ENCODE data around the gene SEC16A. TPM values are rescaled to one million over a fixed set of nuclear protein-coding genes. Genes with fewer than 3 reads are reported as not detected.

Gene SEC16A
- total and polyA plus RNA-seq, 2 experiments from 2014 or later = 42.0 to 42.7 TPM

DNA sequence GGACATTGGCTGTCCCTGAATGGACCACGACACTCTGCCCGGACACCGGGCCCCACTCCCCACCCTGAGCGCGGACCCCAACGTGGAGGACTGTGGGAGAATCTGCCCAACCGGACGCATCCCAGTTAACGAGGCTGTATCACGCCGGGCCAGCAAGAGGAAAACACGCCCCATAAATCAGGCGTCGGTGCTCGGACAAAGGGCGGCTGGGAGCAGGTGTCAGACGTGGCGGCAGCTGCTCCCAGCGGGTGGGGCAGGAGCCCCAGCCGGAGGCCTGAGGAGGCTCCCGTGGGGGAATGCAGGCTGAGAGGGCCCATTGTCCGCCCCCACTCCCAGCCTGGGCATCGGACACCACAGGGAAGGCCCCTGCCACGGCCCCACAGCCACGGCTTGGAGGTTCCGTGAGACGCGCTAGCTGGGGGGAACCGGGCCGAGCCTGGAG, 43.8 kb upstream of the SEC16A start:
- DNase-seq (ENCODE audit: low spot score) = peak; percentile 71
- Histone ChIP-seq H3K4me1 (ENCODE audit: insufficient read depth) (peaks cover 15% of the 10 kb centered on the region), H3K4me2 (peak overlapping the region; percentile 37), H3K36me3 (replicated peaks; ENCODE audit: insufficient read depth, low read depth) (no peaks in the 10 kb centered on the region), H3K9me3 (ENCODE audit: low read depth) (no peaks in the 10 kb centered on the region), H3K27me3 (no peaks in the 10 kb centered on the region), H3K9me2 (replicated peaks; ENCODE audit: insufficient read depth) (no peaks in the 10 kb centered on the region), H2AFZ (no peak overlapping the region), H3K27ac (peak overlapping the region; percentile 46), H4K20me1 (ENCODE audit: insufficient read depth, poor library complexity, severe bottlenecking) (peaks cover 3% of the 10 kb centered on the region), H3K79me2 (peaks cover 9% of the 10 kb centered on the region), H3K4me3 (no peak overlapping the region)
- TF ChIP-seq EZH2 (IDR thresholded peaks at IDR 0.05; ENCODE audit: borderline replicate concordance) (no peak), EZH2phosphoT487 (IDR thresholded peaks at IDR 0.05; ENCODE audit: low read depth, severe bottlenecking, unreplicated experiment) (no peak), CTCF (IDR thresholded peaks at IDR 0.05; ENCODE audit: poor library complexity) (no peak)
- 63% methylated on average over 30 of the region's 30 CpGs for WGBS (ENCODE audit: low lambda C conversion rate, missing lambda C conversion rate)

GRCh38 chr9:136525841-136526499, 43.1 kb upstream of the SEC16A start:
- peaks cover 22% of the 10 kb centered on the region for H3K4me1 ChIP-seq (ENCODE audit: insufficient read depth)
- peaks cover 3% of the 10 kb centered on the region for H4K20me1 ChIP-seq (ENCODE audit: insufficient read depth, poor library complexity, severe bottlenecking)
- H3K9me3 ChIP-seq (ENCODE audit: low read depth) = no peaks in the 10 kb centered on the region
- no peak overlapping the region for H3K4me3 ChIP-seq
- H3K79me2 ChIP-seq = peaks cover 9% of the 10 kb centered on the region
- 65% methylated on average over 30 of the region's 30 CpGs for WGBS (ENCODE audit: low lambda C conversion rate, missing lambda C conversion rate)
- no peaks in the 10 kb centered on the region for H3K9me2 ChIP-seq (replicated peaks; ENCODE audit: insufficient read depth)
- no peak overlapping the region for H2AFZ ChIP-seq
- DNase-seq (ENCODE audit: low spot score) = no peak
- TF ChIP-seq EZH2 (IDR thresholded peaks at IDR 0.05; ENCODE audit: borderline replicate concordance) = no peak
- no peak for TF ChIP-seq EZH2phosphoT487 (IDR thresholded peaks at IDR 0.05; ENCODE audit: low read depth, severe bottlenecking, unreplicated experiment)
- TF ChIP-seq CTCF (IDR thresholded peaks at IDR 0.05; ENCODE audit: poor library complexity) = no peak
- no peaks in the 10 kb centered on the region for H3K27me3 ChIP-seq
- peak overlapping the region; percentile 37 for H3K4me2 ChIP-seq
- H3K27ac ChIP-seq = peak overlapping the region; percentile 46
- no peaks in the 10 kb centered on the region for H3K36me3 ChIP-seq (replicated peaks; ENCODE audit: insufficient read depth, low read depth)

DNA sequence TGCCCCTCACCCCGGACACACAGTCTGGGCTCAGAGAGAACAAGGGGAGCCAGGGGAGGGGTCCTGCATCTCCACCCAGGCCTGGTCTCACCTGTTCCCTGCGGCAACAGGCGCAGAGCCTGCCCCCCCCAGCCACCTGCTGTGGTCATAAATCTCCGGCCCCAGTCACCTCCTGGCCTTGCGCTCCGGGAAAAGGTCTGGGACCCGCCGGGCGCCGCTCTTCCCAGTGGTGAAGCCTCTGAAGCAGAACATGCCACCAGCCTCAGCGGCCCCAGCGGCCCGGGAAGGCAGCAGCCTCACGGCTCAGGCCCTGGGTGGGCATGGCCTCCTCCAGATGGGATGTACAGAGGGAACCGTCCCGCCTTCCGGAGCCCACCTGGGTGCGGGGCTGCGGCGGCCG, 42.4 kb upstream of the SEC16A start:
- Histone ChIP-seq H3K27me3 (no peaks in the 10 kb centered on the region), H3K4me2 (no peak overlapping the region), H3K36me3 (replicated peaks; ENCODE audit: insufficient read depth, low read depth) (no peaks in the 10 kb centered on the region), H2AFZ (no peak overlapping the region), H3K27ac (no peak overlapping the region), H3K4me3 (no peak overlapping the region), H3K79me2 (peaks cover 9% of the 10 kb centered on the region), H3K9me3 (ENCODE audit: low read depth) (no peaks in the 10 kb centered on the region), H3K9me2 (replicated peaks; ENCODE audit: insufficient read depth) (no peaks in the 10 kb centered on the region), H3K4me1 (ENCODE audit: insufficient read depth) (peaks cover 29% of the 10 kb centered on the region), H4K20me1 (ENCODE audit: insufficient read depth, poor library complexity, severe bottlenecking) (peaks cover 3% of the 10 kb centered on the region)
- no peak for DNase-seq (ENCODE audit: low spot score)
- 96% methylated on average over 20 of the region's 21 CpGs for WGBS (ENCODE audit: low lambda C conversion rate, missing lambda C conversion rate)
- TF ChIP-seq EZH2phosphoT487 (IDR thresholded peaks at IDR 0.05; ENCODE audit: low read depth, severe bottlenecking, unreplicated experiment) (no peak), CTCF (IDR thresholded peaks at IDR 0.05; ENCODE audit: poor library complexity) (no peak), EZH2 (IDR thresholded peaks at IDR 0.05; ENCODE audit: borderline replicate concordance) (no peak)
